Colonic mucosa (tissue), 4 donors: ENCODE measurements around the gene CRABP2. TPM values are rescaled to one million over a fixed set of nuclear protein-coding genes. Genes with fewer than 3 reads are reported as not detected.

Experiments used
- DNase-seq: peaks from one replicate; pipeline ENCODE4 v3.0.0-alpha.2; 2020
- H3K27ac ChIP-seq: fragments of 200-600 bp; one replicate; pipeline ENCODE4 v1.8.0; 2021
- H3K27me3 ChIP-seq: fragments of 200-600 bp; one replicate; pipeline ENCODE4 v1.8.0; 2021
- H3K36me3 ChIP-seq: fragments of 200-600 bp; one replicate; pipeline ENCODE4 v1.8.0; 2021
- H3K4me1 ChIP-seq: fragments of 200-600 bp; one replicate; pipeline ENCODE4 v1.8.0; 2021; ENCODE audit warnings: mild to moderate bottlenecking
- H3K4me3 ChIP-seq: fragments of 200-600 bp; one replicate; pipeline ENCODE4 v1.8.0; 2021
- H3K9ac ChIP-seq, 2 donors: one replicate each; pipeline ENCODE4 v1.7.0; 2013; ENCODE audit warnings: control low read depth in 2 of 2, low read depth in 2 of 2, low read length in 2 of 2
- H3K9me3 ChIP-seq: fragments of 200-600 bp; one replicate; pipeline ENCODE4 v1.8.0; 2021
- CTCF ChIP-seq: fragments of 200-600 bp; IDR thresholded peaks from one replicate; pipeline ENCODE4 v1.8.0; 2022; ENCODE audit warnings: antibody characterized with exemption, mild to moderate bottlenecking
- intact Hi-C: fragments of 100-400 bp; cut with DNase I; formaldehyde crosslinking; loops from one replicate; pipeline ENCODE4 v1.14.1; 2022
- total RNA-seq, 2 donors: library from RNA; stranded (reverse); fragmentation: NEBNext Ultra II Directional in 1 of 2; extraction: Animal tissue kit (Norgen Biotek cat#: 25700) in 1 of 2; gene quantifications; one replicate each; pipeline ENCODE4 v1.2.1, GENCODE V29; 2021
- donor health status: healthy.
- donor health status: DM: no; HTN: no; CAD: no.
- donor health status: DM: no; HTN: no; CAD: no.

CRABP2 gene
- total RNA-seq, 2 donors from 2014 or later: 1.2 to 1.4 TPM

- intact Hi-C loops: no loop called here
- DNase-seq: no peak
- TF ChIP-seq CTCF: no peak
- Histone ChIP-seq H3K9ac (no peak overlapping the region), H3K4me3 (no peak overlapping the region), H3K9me3 (no peaks in the 10 kb centered on the region), H3K4me1 (peaks cover 14% of the 10 kb centered on the region), H3K36me3 (no peaks in the 10 kb centered on the region), H3K27me3 (peaks cover 9% of the 10 kb centered on the region), H3K27ac (no peak overlapping the region)
Measured at GRCh38 chr1:156703741-156704140, 1.6 kb downstream of the CRABP2 start.

DNA sequence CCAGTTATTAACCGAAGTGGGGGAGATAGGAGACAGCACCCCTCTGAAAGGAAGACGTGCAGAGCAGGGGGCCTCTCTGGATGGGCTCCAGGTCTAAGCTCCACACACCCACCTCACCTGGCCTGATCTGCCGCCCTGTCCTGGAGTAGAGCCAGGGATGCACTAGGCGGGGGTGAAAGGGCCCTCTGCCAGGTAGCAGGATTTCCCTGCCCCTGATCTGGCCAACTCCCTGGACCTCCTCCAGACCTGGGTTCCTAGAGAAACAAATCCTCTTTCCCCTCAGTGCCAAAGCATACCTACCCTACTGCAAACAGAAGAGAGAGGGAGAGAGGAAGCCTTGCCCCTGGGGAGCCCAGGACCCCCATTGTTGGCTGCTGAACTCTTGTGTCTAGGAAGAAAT lies 2.0 kb downstream of the CRABP2 start:
- Histone ChIP-seq H3K27ac (no peak overlapping the region), H3K4me3 (no peak overlapping the region), H3K36me3 (no peaks in the 10 kb centered on the region), H3K9me3 (no peaks in the 10 kb centered on the region), H3K9ac (no peak overlapping the region), H3K4me1 (peaks cover 14% of the 10 kb centered on the region), H3K27me3 (peaks cover 9% of the 10 kb centered on the region)
- intact Hi-C loops: no loop called here
- no peak for DNase-seq
- no peak for TF ChIP-seq CTCF

DNA sequence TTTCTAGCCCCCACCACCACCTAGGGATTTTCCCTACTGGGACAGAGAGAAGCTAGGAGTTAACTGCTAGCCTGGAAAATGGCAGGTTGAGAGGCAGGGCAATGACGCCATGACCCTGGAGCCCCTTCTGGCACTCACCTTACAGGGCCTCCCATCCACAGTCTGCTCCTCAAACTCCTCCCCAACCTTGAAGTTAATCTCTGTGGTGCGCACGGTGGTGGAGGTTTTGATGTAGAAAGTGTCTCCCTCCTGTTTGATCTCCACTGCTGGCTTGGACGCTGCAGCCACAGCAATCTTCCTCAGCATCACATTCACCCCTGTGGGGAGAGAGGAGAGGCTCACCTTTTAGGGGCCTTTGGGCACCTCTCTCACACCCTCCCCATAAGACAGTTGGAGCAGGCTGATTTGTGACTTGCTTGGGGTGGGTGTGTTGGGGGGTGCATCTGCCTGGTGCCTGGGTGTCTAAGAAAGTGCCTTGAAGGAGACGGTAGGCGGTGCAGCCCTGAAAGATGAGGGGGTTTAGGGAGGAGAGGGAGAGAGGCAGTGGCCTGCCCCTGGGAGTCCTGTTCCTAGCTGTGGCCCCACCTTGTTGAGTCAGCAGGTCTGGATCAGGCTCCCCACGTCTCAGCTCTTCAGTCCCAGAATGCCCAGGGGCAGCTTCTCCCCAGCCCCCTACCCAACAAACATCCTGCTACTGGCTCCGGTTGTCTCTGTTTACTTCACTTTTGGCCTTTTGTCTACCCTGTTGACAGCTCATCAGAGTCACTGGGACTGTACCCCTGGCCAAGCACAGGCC lies 4.4 kb downstream of the CRABP2 start:
- H3K36me3 ChIP-seq: no peaks in the 10 kb centered on the region
- H3K27ac ChIP-seq: no peak overlapping the region
- peaks cover 11% of the 10 kb centered on the region for H3K4me1 ChIP-seq
- intact Hi-C loops: no loop called here
- no peak overlapping the region for H3K4me3 ChIP-seq
- no peak for TF ChIP-seq CTCF
- no peak overlapping the region for H3K9ac ChIP-seq
- H3K9me3 ChIP-seq: no peaks in the 10 kb centered on the region
- peaks cover 9% of the 10 kb centered on the region for H3K27me3 ChIP-seq
- DNase-seq: no peak

DNA sequence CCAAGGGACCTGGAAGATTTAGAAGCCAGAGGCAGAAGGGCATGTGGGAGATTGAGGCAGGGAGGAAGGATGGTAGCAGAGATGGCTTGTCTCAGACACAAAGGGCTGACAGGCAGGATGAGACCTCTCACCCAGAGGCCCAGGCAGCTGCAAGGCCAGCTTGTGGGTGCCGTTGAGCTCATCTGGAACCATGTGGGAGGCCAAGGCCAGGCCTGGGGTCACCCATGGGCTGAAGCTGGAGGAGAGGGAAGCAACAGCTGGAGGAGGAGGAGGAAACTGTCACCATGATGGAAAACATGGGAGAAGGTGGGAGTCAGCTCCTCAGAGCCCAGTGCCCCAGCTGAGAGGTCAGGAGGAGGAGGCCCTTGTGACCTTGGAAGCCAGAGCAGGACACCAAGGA lies 6.4 kb downstream of the CRABP2 start:
- Histone ChIP-seq H3K9me3 (no peaks in the 10 kb centered on the region), H3K4me1 (no peaks in the 10 kb centered on the region), H3K27me3 (no peaks in the 10 kb centered on the region), H3K4me3 (no peak overlapping the region), H3K27ac (no peak overlapping the region), H3K36me3 (no peaks in the 10 kb centered on the region), H3K9ac (no peak overlapping the region)
- TF ChIP-seq CTCF: no peak
- intact Hi-C loops: no loop called here
- no peak for DNase-seq

DNA sequence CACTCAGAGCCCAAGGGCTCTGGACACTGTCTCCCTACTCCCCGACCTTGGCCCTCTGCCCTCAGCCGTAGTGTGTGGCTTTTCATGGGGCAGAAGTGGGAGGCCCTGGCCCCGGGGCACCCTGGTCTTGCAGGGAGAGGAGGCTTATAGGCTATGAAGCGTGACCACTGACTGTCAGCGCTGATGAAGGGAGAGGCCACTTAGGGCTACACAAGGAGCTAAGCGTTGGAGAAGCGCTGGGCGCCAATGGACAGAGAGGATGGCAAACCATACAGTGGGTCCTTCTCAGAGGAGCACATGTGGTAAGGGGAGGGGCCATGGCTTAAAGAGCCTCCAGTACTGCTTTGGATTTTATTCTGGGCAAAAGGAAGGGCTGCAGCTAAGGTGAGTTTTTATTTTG lies 7.9 kb downstream of the CRABP2 start:
- H3K4me1 ChIP-seq: no peaks in the 10 kb centered on the region
- H3K27me3 ChIP-seq: no peaks in the 10 kb centered on the region
- no peak overlapping the region for H3K27ac ChIP-seq
- no peaks in the 10 kb centered on the region for H3K36me3 ChIP-seq
- no peaks in the 10 kb centered on the region for H3K9me3 ChIP-seq
- DNase-seq: no peak
- H3K4me3 ChIP-seq: no peak overlapping the region
- no peak for TF ChIP-seq CTCF
- H3K9ac ChIP-seq: no peak overlapping the region
- intact Hi-C loops: no loop called here
